Amniotic epithelial cell (primary cell): ENCODE results near the gene RP2.
A peak's percentile ranks its signal among the peaks of the same experiment; 100 is the strongest.

Experiments
- DNase-seq: peaks from one replicate; pipeline ENCODE4 v3.0.0-alpha.2; 2010; ENCODE audit warnings: low read depth

The RP2 gene

GRCh38 chrX:46836701-46837557, at the start of gene RP2:
TSS of gene RP2 (plus strand) at chrX:46837043. CDS start at chrX:46837101, 58 bp downstream.
- DNase-seq: peak; percentile 93

DNA sequence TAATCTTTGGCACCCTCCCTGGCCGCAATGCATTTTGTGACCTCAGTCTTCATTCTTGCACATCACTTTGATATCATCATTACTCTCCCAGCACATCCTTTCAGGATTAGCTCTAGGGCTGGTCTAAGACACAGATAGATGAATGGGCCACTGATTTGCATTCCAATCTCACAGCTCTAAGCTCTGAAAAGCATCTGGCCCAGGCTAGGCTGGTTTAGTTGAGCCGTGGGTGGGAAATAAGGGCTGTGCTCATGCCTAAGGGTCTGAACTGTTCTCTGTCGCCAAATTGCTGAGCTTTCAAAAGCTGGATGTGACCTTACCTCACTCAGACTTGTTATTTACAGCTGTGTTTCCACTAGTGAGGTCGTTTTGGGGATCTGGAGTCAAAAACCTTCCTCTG, 47.9 kb upstream of the RP2 start:
- peak; percentile 83 for DNase-seq

- DNase-seq: peak; percentile 93
These were observed 44.7 kb upstream of the RP2 start for GRCh38 chrX:46791927-46792809.

GRCh38 chrX:46792810-46793188, 44.0 kb upstream of the RP2 start:
- no peak for DNase-seq

DNA sequence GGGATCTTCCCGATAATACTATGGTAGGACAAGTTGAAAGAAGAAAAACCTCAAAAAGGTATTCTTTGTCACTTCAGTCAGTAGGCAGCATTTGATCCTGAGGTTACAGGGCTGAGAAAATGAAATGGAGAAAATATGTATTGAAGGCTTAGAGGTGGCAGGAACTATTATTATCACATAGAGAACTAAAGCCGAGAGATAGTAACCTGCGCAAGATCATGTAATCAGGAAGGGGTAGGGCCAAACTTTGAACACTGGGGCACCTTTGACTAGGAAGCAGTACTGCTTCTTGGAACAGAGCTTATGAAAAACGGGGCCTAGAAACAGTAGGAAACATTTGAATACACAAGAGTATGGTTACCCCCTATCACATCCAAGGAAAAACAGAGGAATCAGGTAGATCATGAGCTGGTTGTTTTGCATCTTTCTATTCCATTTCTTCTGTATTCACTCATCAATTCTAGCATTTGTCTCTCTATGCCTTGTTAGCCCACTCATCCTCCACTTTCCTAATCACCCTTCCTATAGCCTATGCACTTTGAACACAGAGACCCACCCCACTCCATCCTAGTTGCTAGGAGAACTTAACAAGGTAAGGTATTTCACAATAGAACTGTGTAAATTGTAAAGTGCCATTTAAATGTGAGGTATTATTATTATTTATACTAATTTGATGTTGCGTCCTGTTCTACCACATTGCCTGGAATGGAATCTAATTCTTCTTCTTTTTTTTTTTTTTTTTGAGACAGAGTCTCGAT, 43.3 kb upstream of the RP2 start:
- no peak for DNase-seq

DNA sequence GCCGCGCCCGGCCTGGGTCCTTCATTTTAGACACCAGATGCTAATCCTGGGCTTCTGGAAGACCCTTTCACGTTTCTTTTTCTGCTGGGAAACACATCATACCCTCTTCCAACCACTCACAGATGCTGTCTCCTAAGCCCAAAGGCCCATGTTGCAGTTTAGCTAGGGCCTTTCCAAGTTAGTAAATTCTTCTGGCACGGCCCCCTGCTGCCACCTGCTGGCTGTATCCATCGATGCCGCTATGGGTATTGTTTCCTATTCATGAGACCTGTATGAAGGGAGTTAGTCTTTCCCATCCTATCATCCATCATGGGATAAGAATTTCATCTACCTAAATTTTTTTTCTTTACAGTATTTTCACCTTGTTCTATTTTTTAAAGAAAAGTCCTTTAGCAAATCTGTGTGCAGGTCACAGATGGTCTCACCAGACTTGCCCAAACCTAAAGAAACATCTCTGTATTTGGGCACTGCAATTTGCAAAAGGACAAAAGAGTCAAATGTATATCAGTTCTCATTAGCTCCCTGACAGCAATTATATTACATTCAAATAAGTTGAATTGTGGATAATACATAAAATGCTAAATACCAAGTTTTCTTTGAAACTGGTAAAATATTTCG, 40.2 kb upstream of the RP2 start:
- peak; percentile 51 for DNase-seq

- DNase-seq: peak; percentile 5
These were observed 33.7 kb upstream of the RP2 start for GRCh38 chrX:46803140-46803539.

DNA sequence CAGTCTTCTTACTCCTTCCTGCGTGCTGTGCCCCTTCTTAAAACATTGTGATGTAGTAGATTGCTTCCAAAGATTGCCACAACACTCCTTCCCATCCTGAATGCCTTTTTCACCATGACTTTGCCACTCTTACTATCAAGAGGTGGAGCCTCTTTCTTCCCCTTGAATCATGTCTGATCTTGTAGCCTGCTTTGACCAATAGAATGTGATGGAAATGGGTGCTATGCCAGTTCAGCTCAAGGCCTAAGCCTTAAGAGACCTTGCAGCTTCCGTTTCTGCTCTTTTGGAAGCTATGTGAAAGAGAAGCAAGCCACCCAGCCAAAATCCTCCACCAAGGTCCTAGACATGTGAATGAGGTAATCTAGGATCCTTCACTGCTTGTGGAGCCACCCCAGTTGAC, 31.6 kb upstream of the RP2 start:
- no peak for DNase-seq

DNA sequence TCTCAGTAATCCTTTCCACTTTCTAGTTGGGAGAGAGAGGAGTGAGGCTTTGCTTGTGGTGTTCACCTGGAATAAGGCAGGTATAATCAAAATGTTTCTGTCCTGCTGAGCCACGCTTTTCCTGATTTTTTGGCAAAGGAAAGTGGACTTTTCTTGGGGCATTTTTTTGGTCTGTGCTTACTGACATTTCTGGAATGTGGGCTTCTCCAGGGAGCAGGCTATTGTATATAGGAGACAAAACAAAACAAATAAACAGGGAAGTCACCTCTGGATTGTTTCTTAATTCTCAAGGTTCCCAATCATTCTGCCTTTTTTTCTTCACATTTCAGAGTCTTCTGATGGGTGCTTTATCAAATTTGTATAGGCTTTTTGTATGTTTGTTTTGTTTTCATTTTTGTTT, 25.7 kb upstream of the RP2 start:
- no peak for DNase-seq

DNA sequence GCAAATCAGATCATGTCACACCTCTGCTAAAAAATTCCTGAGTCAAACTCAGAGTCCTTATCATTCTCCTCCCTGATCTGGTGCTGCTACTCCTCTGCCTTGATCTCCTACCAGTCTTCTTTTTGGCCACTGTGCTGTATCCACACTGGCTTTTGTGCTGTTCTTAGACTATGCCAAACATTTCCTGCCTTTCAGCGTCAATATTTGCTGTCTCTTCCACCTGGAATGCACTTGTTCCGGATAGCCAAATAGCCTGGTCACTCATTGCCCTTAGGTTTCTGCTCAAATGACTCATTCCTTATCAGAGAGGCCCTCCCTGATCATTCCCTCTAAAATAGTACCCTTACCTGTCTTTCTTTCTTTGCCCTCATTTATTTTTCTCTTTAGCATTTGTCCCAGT, 24.4 kb upstream of the RP2 start:
- no peak for DNase-seq

- DNase-seq: no peak
These were observed 21.9 kb upstream of the RP2 start for GRCh38 chrX:46814966-46815365.

- DNase-seq: no peak
These were observed 17.7 kb upstream of the RP2 start for GRCh38 chrX:46819136-46819535.

- DNase-seq: no peak
These were observed 16.3 kb upstream of the RP2 start for GRCh38 chrX:46820391-46821100.

GRCh38 chrX:46823481-46823880, 13.4 kb upstream of the RP2 start:
- no peak for DNase-seq

GRCh38 chrX:46831765-46832327, 5.0 kb upstream of the RP2 start:
- no peak for DNase-seq

GRCh38 chrX:46837558-46838485, 979 bp downstream of the RP2 start:
- peak; percentile 53 for DNase-seq

- peak; percentile 45 for DNase-seq
These were observed 1.6 kb downstream of the RP2 start for GRCh38 chrX:46838486-46838870.

DNA sequence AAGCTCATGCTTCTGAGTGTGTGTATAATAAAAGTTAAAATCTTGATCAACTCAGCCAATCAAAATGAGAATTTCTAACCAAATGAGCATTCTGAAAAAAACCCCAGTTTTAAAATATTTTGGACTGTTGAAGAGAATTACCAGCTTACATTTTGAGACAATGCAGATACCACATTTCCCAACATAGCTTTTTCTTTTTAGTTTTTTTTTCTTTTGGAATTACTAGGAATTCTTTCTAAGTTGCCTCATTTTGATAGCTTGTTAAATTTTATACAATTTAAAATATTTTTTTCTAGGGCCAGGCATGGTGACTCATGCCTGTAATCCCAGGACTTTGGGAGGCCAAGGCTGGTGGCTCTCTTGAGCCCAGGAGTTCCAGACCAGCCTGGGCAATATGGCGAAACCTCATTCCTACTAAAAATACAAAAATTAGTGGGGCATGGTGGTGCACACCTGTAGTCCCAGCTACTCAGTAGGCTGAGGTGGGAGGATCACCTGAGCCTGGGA, 2.2 kb downstream of the RP2 start:
- peak; percentile 32 for DNase-seq

DNA sequence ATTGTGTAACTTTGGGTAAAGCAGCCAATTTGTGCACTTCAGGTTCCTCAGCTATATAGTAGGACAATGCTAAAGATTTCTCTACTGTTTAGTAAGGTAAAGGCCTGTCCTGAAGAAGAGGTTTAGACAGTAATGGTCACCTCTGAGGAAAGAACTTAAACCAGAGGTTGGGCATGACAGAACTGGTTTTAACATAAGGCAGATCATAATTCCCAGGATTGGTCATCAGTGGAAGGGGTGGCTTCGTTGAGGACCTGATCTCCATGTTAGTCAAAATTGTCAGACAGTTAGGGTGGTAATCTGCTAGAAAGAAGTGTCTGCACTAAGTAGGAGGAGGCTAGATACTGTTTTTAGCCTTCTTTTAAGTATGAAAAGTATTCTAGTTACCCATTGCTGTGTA, 4.1 kb downstream of the RP2 start:
- DNase-seq: no peak

DNA sequence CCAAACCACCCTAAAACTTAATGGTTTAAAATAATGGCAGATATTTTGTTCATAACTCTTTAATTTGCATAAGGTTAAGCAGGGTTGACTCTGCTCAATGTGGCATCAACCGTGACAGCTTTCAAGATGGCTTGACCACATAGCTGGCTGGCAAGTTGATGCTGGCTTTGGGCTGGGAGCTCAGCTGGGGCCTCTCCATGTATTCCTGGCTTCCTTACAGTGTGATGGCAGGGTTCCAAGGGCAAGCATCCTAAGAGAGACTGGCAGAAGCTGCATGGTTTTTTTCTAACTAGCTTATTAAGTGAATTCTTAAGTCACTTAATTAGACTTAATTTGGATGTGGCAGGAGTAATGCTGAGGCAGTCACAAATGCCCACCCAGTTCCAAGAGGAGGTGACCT, 4.5 kb downstream of the RP2 start:
- DNase-seq: no peak
